Neuronal stem cell (in vitro differentiated cells): ENCODE data around the gene NECAB2.
"Not testable (repeated sequence)": the region's sequence is repeated elsewhere in the genome, so short reads cannot be mapped to it uniquely, and the experiment has no call there.

Experiments used
- DNase-seq: peaks from one replicate; pipeline ENCODE4 v3.0.0-alpha.2; 2013; ENCODE audit warnings: low spot score
- H2AFZ ChIP-seq: one replicate; pipeline ENCODE4 v1.6.1; 2013; ENCODE audit warnings: mild to moderate bottlenecking, low read length, inconsistent platforms
- H2AK5ac ChIP-seq: 2 replicates; pipeline ENCODE4 v1.6.1; 2013; ENCODE audit warnings: low read depth, mild to moderate bottlenecking, inconsistent platforms, low read length, moderate library complexity, mixed read lengths
- H2BK120ac ChIP-seq: 2 replicates; pipeline ENCODE4 v1.6.1; 2013; ENCODE audit warnings: low read depth, mild to moderate bottlenecking, inconsistent platforms, low read length, moderate library complexity, mixed read lengths
- H2BK12ac ChIP-seq: one replicate; pipeline ENCODE4 v1.6.1; 2013; ENCODE audit warnings: low read length, inconsistent platforms
- H2BK15ac ChIP-seq: 2 replicates; pipeline ENCODE4 v1.6.1; 2013; ENCODE audit warnings: mild to moderate bottlenecking, low read length, inconsistent platforms, mixed read lengths
- H2BK5ac ChIP-seq: one replicate; pipeline ENCODE4 v1.6.1; 2013; ENCODE audit warnings: inconsistent platforms, mild to moderate bottlenecking, low read length, moderate library complexity
- H3K14ac ChIP-seq: one replicate; pipeline ENCODE4 v1.6.1; 2013; ENCODE audit warnings: low read length, inconsistent platforms
- H3K18ac ChIP-seq: 2 replicates; pipeline ENCODE4 v1.6.1; 2013; ENCODE audit warnings: low read length, inconsistent platforms
- H3K23ac ChIP-seq: 2 replicates; pipeline ENCODE4 v1.6.1; 2013; ENCODE audit warnings: low read depth, mild to moderate bottlenecking, mixed read lengths, low read length, inconsistent platforms; ENCODE audit not compliant: poor library complexity
- H3K27ac ChIP-seq: replicated peaks from 3 replicates; pipeline ENCODE4 v1.5.1; 2013; ENCODE audit warnings: low read length, inconsistent platforms
- H3K27me3 ChIP-seq, 3 experiments: 2 replicates each; pipeline ENCODE4 v1.6.1; 2013; ENCODE audit warnings: low read length in 3 of 3, mild to moderate bottlenecking in 2 of 3, inconsistent platforms in 1 of 3, low read depth in 1 of 3, mixed read lengths in 1 of 3, moderate library complexity in 1 of 3; ENCODE audit not compliant: control insufficient read depth in 3 of 3, insufficient read depth in 3 of 3
- H3K36me3 ChIP-seq, 2 donors: replicated peaks in 1 of 2; 2 replicates each; pipeline ENCODE4 v1.6.1; 2013; ENCODE audit warnings: low read length in 2 of 2; ENCODE audit not compliant: control insufficient read depth in 2 of 2, insufficient read depth in 2 of 2
- H3K4ac ChIP-seq: 2 replicates; pipeline ENCODE4 v1.6.1; 2013; ENCODE audit warnings: inconsistent platforms, mild to moderate bottlenecking, low read length, moderate library complexity
- H3K4me1 ChIP-seq, 2 donors: 1 replicate in 1 of 2; 2 replicates in 1 of 2; pipeline ENCODE4 v1.6.1; 2013; ENCODE audit warnings: low read length in 2 of 2, low read depth in 1 of 2; ENCODE audit not compliant: control insufficient read depth in 2 of 2, insufficient read depth in 1 of 2
- H3K4me2 ChIP-seq: one replicate; pipeline ENCODE4 v1.6.1; 2013; ENCODE audit warnings: mild to moderate bottlenecking, low read length, inconsistent platforms; ENCODE audit not compliant: insufficient read depth, poor library complexity, severe bottlenecking
- H3K4me3 ChIP-seq, 2 donors: 2 replicates each; pipeline ENCODE4 v1.5.1; 2013; ENCODE audit warnings: low read length in 2 of 2, mild to moderate bottlenecking in 2 of 2, inconsistent platforms in 1 of 2, moderate library complexity in 1 of 2
- H3K79me1 ChIP-seq: one replicate; pipeline ENCODE4 v1.6.1; 2013; ENCODE audit warnings: low read depth, mild to moderate bottlenecking, inconsistent platforms, low read length, moderate library complexity
- H3K9ac ChIP-seq: one replicate; pipeline ENCODE4 v1.6.1; 2013; ENCODE audit warnings: mild to moderate bottlenecking, low read depth, low read length, inconsistent platforms; ENCODE audit not compliant: poor library complexity
- H3K9me3 ChIP-seq, 2 donors: replicated peaks in 1 of 2; 2 replicates each; pipeline versions ENCODE3 to v1.6.1; 2013; ENCODE audit warnings: low read length in 2 of 2, mild to moderate bottlenecking in 2 of 2, inconsistent platforms in 1 of 2, low read depth in 1 of 2, mixed read lengths in 1 of 2, moderate library complexity in 1 of 2; ENCODE audit not compliant: control insufficient read depth in 2 of 2, insufficient read depth in 1 of 2
- H4K8ac ChIP-seq: one replicate; pipeline ENCODE4 v1.6.1; 2013; ENCODE audit warnings: low read depth, mild to moderate bottlenecking, inconsistent platforms, low read length, moderate library complexity
- H4K91ac ChIP-seq: one replicate; pipeline ENCODE4 v1.6.1; 2013; ENCODE audit warnings: low read length, low read depth, mild to moderate bottlenecking, inconsistent platforms; ENCODE audit not compliant: poor library complexity
- WGBS, 2 donors: extraction: QIAGEN DNeasy Blood & Tissue Kit; methylation state at CpG; one replicate each; pipeline ENCODE4 v1.1.7; 2013; ENCODE audit warnings: missing lambda C conversion rate in 2 of 2, mixed read lengths in 1 of 2; ENCODE audit not compliant: insufficient read length in 2 of 2, insufficient replicate concordance in 1 of 2; ENCODE audit errors: extremely low coverage in 2 of 2; 5-methylcytosine and 5-hydroxymethylcytosine counted together

The NECAB2 gene

DNA sequence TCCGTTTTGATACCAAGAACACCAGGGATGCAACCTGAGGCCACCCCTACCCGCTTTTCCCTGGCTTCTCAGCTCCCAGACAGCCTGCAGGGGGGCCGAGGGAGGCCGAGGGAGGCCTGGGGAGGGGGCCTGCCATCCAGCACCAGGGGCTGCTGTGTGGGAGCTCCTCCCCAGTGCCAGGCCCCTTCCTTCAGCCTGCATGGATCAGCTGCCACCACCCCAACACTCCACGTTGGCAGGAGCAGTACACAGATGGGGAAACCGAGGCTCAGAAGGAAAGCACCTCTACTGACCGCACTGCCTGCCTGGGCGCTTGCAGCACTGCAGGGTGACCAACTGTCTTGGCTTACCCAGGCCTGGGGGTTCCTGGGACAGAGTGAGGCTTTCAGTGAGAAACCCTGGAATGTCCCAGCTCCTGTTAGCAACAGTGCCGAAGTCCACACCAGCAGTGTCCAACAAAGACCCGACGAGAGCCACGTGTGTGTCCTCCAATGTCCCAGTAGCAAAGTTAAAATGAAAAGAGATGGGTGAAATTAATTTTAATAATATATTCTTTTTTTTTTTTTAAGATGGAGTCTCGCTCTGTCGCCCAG lies 20.3 kb upstream of the NECAB2 start:
- Histone ChIP-seq H3K9me3 (no peaks in the 10 kb centered on the region), H3K36me3 (no peaks in the 10 kb centered on the region), H2BK120ac (no peak overlapping the region), H3K4ac (no peak overlapping the region), H2AFZ (no peak overlapping the region), H3K9ac (peak overlapping the region; percentile 21), H3K79me1 (peaks cover 2% of the 10 kb centered on the region), H4K91ac (no peak overlapping the region), H3K27ac (no peak overlapping the region), H2AK5ac (no peak overlapping the region), H3K27me3 (peaks cover 0 to 2% (median 0%) of the 10 kb centered on the region in 3 experiments), H2BK15ac (no peak overlapping the region), H3K14ac (peak overlapping the region; percentile 56), H4K8ac (no peak overlapping the region), H3K23ac (peak overlapping the region; percentile 73), H3K4me3 (no peak overlapping the region), H3K18ac (peak overlapping the region; percentile 57), H3K4me2 (no peak overlapping the region), H2BK5ac (peak overlapping the region; percentile 82), H2BK12ac (no peak overlapping the region), H3K4me1 (peaks cover 0 to 5% of the 10 kb centered on the region in 2 donors)
- no CpG with 5 or more reads among the region's 14 CpGs for WGBS, 2 donors
- no peak for DNase-seq

DNA sequence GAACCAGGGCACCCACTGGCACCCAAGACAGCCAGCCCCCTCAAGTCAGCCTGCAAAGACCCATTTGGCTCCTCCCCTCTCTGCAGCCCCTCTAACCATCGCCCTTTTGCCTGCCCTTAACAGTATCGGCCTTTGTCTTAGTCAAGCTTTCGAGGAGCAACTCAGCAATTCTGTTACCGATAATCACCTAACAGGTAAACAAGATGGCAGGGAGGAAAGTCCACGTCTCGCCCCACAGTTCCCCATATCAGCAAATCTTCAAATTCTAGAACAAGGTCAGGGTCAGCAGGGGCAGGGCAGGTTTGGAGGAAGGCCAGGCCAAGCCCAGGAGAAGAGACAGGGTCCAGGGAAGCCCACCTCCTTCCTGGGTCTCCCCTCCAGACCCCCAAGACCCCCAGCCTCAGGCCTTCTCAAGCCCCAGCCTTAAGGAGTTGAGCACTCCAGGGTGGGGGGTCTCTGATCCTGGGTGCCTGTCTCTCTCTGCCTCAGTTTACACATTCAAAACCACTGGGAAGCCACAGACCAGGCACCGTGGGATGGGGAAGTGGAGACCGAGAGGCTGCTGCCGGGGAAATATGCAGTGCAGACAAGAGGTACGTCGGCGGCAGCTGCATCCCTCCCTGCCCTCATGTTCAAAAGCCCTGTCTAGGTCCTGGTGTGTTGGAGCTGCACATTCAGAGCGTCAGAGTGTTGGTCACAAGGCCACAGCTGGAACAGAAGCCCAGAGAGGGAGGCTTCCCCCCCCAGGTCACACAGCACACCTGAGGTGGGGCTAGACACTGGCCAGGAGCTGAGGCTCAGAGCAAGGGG lies 18.9 kb upstream of the NECAB2 start:
- no peak overlapping the region for H2BK15ac ChIP-seq
- no peak overlapping the region for H3K9ac ChIP-seq
- DNase-seq = no peak
- H3K14ac ChIP-seq = no peak overlapping the region
- no peak overlapping the region for H3K4me3 ChIP-seq
- H2BK5ac ChIP-seq = no peak overlapping the region
- no peak overlapping the region for H4K8ac ChIP-seq
- peaks cover 6 to 15% of the 10 kb centered on the region in 2 donors for H3K4me1 ChIP-seq
- H2BK12ac ChIP-seq = no peak overlapping the region
- WGBS, 2 donors = no CpG with 5 or more reads among the region's 13 CpGs
- H2AK5ac ChIP-seq = peak overlapping the region; percentile 7
- no peak overlapping the region for H3K18ac ChIP-seq
- no peaks in the 10 kb centered on the region for H3K9me3 ChIP-seq
- peaks cover 2% of the 10 kb centered on the region for H3K79me1 ChIP-seq
- no peak overlapping the region for H3K4me2 ChIP-seq
- no peak overlapping the region for H4K91ac ChIP-seq
- no peak overlapping the region for H3K23ac ChIP-seq
- H2BK120ac ChIP-seq = no peak overlapping the region
- no peak overlapping the region for H2AFZ ChIP-seq
- no peaks in the 10 kb centered on the region for H3K36me3 ChIP-seq
- H3K4ac ChIP-seq = no peak overlapping the region
- H3K27ac ChIP-seq = no peak overlapping the region
- peaks cover 0 to 2% (median 0%) of the 10 kb centered on the region in 3 experiments for H3K27me3 ChIP-seq

DNA sequence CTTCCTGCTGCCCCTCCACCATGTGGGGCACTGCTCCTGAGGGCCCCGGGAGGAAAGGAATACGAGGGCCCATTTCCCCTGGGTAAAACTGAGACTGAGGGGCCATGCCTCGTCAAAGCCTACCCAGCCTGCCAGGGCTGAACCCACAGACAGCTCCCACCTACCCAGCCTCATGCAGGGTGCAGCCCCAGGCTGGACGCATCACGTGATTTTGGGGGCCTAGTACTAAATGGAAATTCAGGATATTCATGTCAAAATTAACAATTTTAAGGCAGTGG lies 18.4 kb upstream of the NECAB2 start:
- WGBS, 2 donors = no CpG with 5 or more reads among the region's 5 CpGs

GRCh38 chr16:83950862-83951399 lies 17.1 kb upstream of the NECAB2 start:
- H3K9me3 ChIP-seq, H3K79me1 ChIP-seq, H3K18ac ChIP-seq, H2BK15ac ChIP-seq, H3K36me3 ChIP-seq, H3K4me2 ChIP-seq, H3K4me3 ChIP-seq, H3K27ac ChIP-seq, H2BK12ac ChIP-seq, H2AFZ ChIP-seq, DNase-seq, H4K91ac ChIP-seq, H3K27me3 ChIP-seq, H3K9ac ChIP-seq, H2BK5ac ChIP-seq, H4K8ac ChIP-seq, H2BK120ac ChIP-seq, H3K23ac ChIP-seq, H2AK5ac ChIP-seq, H3K4ac ChIP-seq, H3K14ac ChIP-seq: not testable (repeated sequence)
- H3K4me1 ChIP-seq = peaks cover 11 to 22% of the 10 kb centered on the region in 2 donors
- WGBS, 2 donors = no CpG with 5 or more reads among the region's 10 CpGs

More for the DNA sequence above, 18.4 kb upstream of the NECAB2 start:
- Histone ChIP-seq H3K9ac (no peak overlapping the region), H2BK12ac (no peak overlapping the region), H3K4ac (no peak overlapping the region), H3K36me3 (no peaks in the 10 kb centered on the region), H3K4me1 (peaks cover 9 to 21% of the 10 kb centered on the region in 2 donors), H3K23ac (peak overlapping the region; percentile 43), H4K8ac (no peak overlapping the region), H3K9me3 (no peaks in the 10 kb centered on the region), H2BK120ac (no peak overlapping the region), H2AK5ac (peak overlapping the region; percentile 5), H3K18ac (no peak overlapping the region), H3K4me2 (no peak overlapping the region), H2AFZ (no peak overlapping the region), H2BK15ac (no peak overlapping the region), H4K91ac (no peak overlapping the region), H3K27ac (no peak overlapping the region), H3K4me3 (no peak overlapping the region), H2BK5ac (no peak overlapping the region), H3K14ac (no peak overlapping the region), H3K27me3 (peaks cover 0 to 2% (median 0%) of the 10 kb centered on the region in 3 experiments), H3K79me1 (peaks cover 2% of the 10 kb centered on the region)
- no peak for DNase-seq
